WTC11 (cell line): ENCODE measurements around the gene CFDP1. TPM values are rescaled to one million over a fixed set of nuclear protein-coding genes. Genes with fewer than 3 reads are reported as not detected.

Experiments
- ATAC-seq: fragments of 200-7000 bp; cut with Tn5 transposase; 2 replicates; pipeline ENCODE4 v1.10.0; 2021; ENCODE audit warnings: mild to moderate bottlenecking, moderate library complexity
- CTCF ChIA-PET: fragments of 300-600 bp; sonication (Branson Sonifier 250); formaldehyde crosslinking; loops from one replicate; lab custom pipeline; 2021; ENCODE audit warnings: antibody characterized with exemption; lab: Charles Lee
- POLR2A ChIA-PET: fragments of 350-600 bp; sonication (Branson Sonifier 250); formaldehyde crosslinking; loops from one replicate; lab custom pipeline; 2021; ENCODE audit warnings: antibody characterized with exemption; lab: Charles Lee
- DNase-seq: peaks from one replicate; pipeline ENCODE4 v3.0.0; 2021; ENCODE audit warnings: low spot score
- H3K27ac Mint-ChIP-seq: 2 replicates; pipeline ENCODE4 v1.8.0; 2021; ENCODE audit warnings: mixed read lengths
- H3K27me3 Mint-ChIP-seq: 2 replicates; pipeline ENCODE4 v1.8.0; 2021; ENCODE audit warnings: low read depth, mild to moderate bottlenecking, moderate library complexity, mixed read lengths
- H3K36me3 Mint-ChIP-seq: 2 replicates; pipeline ENCODE4 v1.8.0; 2021; ENCODE audit warnings: mixed read lengths
- H3K4me1 Mint-ChIP-seq: 2 replicates; pipeline ENCODE4 v1.8.0; 2022; ENCODE audit warnings: mixed read lengths
- H3K4me3 Mint-ChIP-seq: 2 replicates; pipeline ENCODE4 v1.8.0; 2021; ENCODE audit warnings: mild to moderate bottlenecking, moderate library complexity, mixed read lengths
- H3K9me3 Mint-ChIP-seq: 2 replicates; pipeline ENCODE4 v1.8.0; 2021; ENCODE audit warnings: mixed read lengths
- ELF4 ChIP-seq: sonication (generic); formaldehyde crosslinking; IDR thresholded peaks from 2 replicates; pipeline ENCODE4 v1.8.1; 2022; ENCODE audit warnings: low read depth, mild to moderate bottlenecking, moderate library complexity, missing genetic modification reagents
- ETV6 ChIP-seq: sonication (generic); formaldehyde crosslinking; IDR thresholded peaks from 2 replicates; pipeline ENCODE4 v1.8.1; 2022; ENCODE audit warnings: mild to moderate bottlenecking, missing genetic modification reagents
- GABPB1 ChIP-seq: sonication (generic); formaldehyde crosslinking; IDR thresholded peaks from 2 replicates; pipeline ENCODE4 v1.8.1; 2023; ENCODE audit warnings: mild to moderate bottlenecking, missing genetic modification reagents
- HMGA2 ChIP-seq: fragments of 250-450 bp; sonication (Bioruptor Pico); IDR thresholded peaks from 2 replicates; pipeline ENCODE4 v1.4.0; 2021; ENCODE audit warnings: mild to moderate bottlenecking, moderate library complexity
- IRF2 ChIP-seq: sonication (generic); formaldehyde crosslinking; IDR thresholded peaks from 2 replicates; pipeline ENCODE4 v1.8.0; 2022; ENCODE audit warnings: low read depth, missing genetic modification reagents, borderline replicate concordance
- KAT7 ChIP-seq: sonication (generic); formaldehyde crosslinking; IDR thresholded peaks from 2 replicates; pipeline ENCODE4 v1.8.1; 2023; ENCODE audit warnings: missing genetic modification reagents, mild to moderate bottlenecking, borderline replicate concordance
- NFE2L1 ChIP-seq: sonication (generic); formaldehyde crosslinking; IDR thresholded peaks from 2 replicates; pipeline ENCODE4 v1.8.1; 2023; ENCODE audit warnings: missing genetic modification reagents
- NR1H2 ChIP-seq: sonication (generic); formaldehyde crosslinking; IDR thresholded peaks from 2 replicates; pipeline ENCODE4 v1.9.0; 2021; ENCODE audit warnings: mild to moderate bottlenecking, moderate library complexity, missing genetic modification reagents
- PRRX2 ChIP-seq: fragments of 250-450 bp; sonication (Bioruptor Pico); IDR thresholded peaks from 2 replicates; pipeline ENCODE4 v1.8.0; 2021; ENCODE audit warnings: mild to moderate bottlenecking
- TEAD1 ChIP-seq: sonication (generic); formaldehyde crosslinking; IDR thresholded peaks from 2 replicates; pipeline ENCODE4 v1.8.0; 2022; ENCODE audit warnings: mild to moderate bottlenecking, missing genetic modification reagents
- ZNF232 ChIP-seq: sonication (generic); formaldehyde crosslinking; IDR thresholded peaks from 2 replicates; pipeline ENCODE4 v1.8.0; 2022; ENCODE audit warnings: mild to moderate bottlenecking, missing genetic modification reagents
- ZNF317 ChIP-seq: sonication (generic); formaldehyde crosslinking; IDR thresholded peaks from 2 replicates; pipeline ENCODE4 v1.8.1; 2023; ENCODE audit warnings: low read depth, mild to moderate bottlenecking, moderate library complexity, missing genetic modification reagents, borderline replicate concordance
- ZNF423 ChIP-seq: fragments of 250-450 bp; sonication (Bioruptor Pico); IDR thresholded peaks from 2 replicates; pipeline ENCODE4 v2.1.2; 2022; ENCODE audit warnings: mild to moderate bottlenecking, moderate library complexity
- total RNA-seq: library from RNA; stranded (reverse); gene quantifications from 3 replicates; pipeline ENCODE4 v1.2.3, GENCODE V29; 2021
- TF ChIP-seq, protein P1 (sequence below): fragments of 250-450 bp; sonication (Bioruptor Pico); IDR thresholded peaks from 2 replicates; pipeline ENCODE4 v2.1.2; 2022; ENCODE audit warnings: mild to moderate bottlenecking, moderate library complexity
- TF ChIP-seq, protein P2 (sequence below): sonication (generic); formaldehyde crosslinking; IDR thresholded peaks from 2 replicates; pipeline ENCODE4 v1.8.0; 2022; ENCODE audit warnings: mild to moderate bottlenecking, missing genetic modification reagents
- TF ChIP-seq, protein P3 (sequence below): fragments of 250-450 bp; sonication (Bioruptor Pico); conservative IDR thresholded peaks from 2 replicates; pipeline ENCODE4 v1.9.0; 2021; ENCODE audit warnings: mild to moderate bottlenecking
- TF ChIP-seq, protein P4 (sequence below): sonication (generic); formaldehyde crosslinking; IDR thresholded peaks from 2 replicates; pipeline ENCODE4 v1.8.1; 2022; ENCODE audit warnings: low read depth, missing genetic modification reagents, borderline replicate concordance
- TF ChIP-seq, protein P5 (sequence below): fragments of 250-450 bp; sonication (Bioruptor Pico); IDR thresholded peaks from 2 replicates; pipeline ENCODE4 v1.9.0; 2021; ENCODE audit warnings: moderate library complexity, mild to moderate bottlenecking, inconsistent platforms, borderline replicate concordance
- TF ChIP-seq, protein P6 (sequence below): sonication (generic); formaldehyde crosslinking; IDR thresholded peaks from 2 replicates; pipeline ENCODE4 v1.8.0; 2022; ENCODE audit warnings: mild to moderate bottlenecking, missing genetic modification reagents
- TF ChIP-seq, protein P7 (sequence below): sonication (generic); formaldehyde crosslinking; IDR thresholded peaks from 2 replicates; pipeline ENCODE4 v1.8.0; 2023; ENCODE audit warnings: missing genetic modification reagents
- TF ChIP-seq, protein P8 (sequence below): sonication (generic); formaldehyde crosslinking; IDR thresholded peaks from 2 replicates; pipeline ENCODE4 v1.8.1; 2023; ENCODE audit warnings: mild to moderate bottlenecking, missing genetic modification reagents, moderate library complexity
- TF ChIP-seq, protein P9 (sequence below): sonication (generic); formaldehyde crosslinking; IDR thresholded peaks from 2 replicates; pipeline ENCODE4 v1.8.1; 2022; ENCODE audit warnings: low read depth, mild to moderate bottlenecking, moderate library complexity, missing genetic modification reagents, borderline replicate concordance

The CFDP1 gene
- total RNA-seq, 1 experiment from 2014 or later, result 79.2 TPM

DNA sequence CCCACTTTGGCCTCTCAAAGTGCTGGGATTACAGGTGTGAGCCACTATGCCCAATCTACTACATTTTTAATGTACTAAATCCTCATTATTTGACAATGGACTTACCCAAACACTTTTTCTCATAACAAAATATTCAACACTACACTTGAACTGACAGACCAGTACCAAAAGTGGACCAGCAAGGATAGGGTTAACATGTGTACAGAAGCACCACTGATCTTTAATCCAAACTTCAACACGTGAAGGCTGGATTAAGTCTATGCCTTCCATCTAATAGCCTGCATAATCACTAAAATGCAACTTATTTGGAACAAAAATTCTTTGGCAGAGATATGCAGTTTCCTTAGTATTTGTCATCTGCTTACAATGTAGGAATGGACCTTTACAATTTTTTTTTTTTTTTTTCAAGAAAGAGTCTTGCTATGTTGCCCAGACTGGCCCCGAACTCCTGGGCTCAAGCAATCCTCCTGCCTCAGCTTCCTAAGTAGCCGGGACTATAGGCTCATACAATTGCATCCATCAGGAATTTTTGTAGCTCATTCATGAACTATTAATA, 121.8 kb downstream of the CFDP1 start (continued):
- TF ChIP-seq, protein P1, sequence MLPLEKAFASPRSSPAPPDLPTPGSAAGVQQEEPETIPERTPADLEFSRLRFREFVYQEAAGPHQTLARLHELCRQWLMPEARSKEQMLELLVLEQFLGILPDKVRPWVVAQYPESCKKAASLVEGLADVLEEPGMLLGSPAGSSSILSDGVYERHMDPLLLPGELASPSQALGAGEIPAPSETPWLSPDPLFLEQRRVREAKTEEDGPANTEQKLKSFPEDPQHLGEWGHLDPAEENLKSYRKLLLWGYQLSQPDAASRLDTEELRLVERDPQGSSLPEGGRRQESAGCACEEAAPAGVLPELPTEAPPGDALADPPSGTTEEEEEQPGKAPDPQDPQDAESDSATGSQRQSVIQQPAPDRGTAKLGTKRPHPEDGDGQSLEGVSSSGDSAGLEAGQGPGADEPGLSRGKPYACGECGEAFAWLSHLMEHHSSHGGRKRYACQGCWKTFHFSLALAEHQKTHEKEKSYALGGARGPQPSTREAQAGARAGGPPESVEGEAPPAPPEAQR (CRISPR knock-in tag), result no peak
- TF ChIP-seq, protein P2, sequence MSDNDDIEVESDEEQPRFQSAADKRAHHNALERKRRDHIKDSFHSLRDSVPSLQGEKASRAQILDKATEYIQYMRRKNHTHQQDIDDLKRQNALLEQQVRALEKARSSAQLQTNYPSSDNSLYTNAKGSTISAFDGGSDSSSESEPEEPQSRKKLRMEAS (CRISPR knock-in tag), result no peak

DNA sequence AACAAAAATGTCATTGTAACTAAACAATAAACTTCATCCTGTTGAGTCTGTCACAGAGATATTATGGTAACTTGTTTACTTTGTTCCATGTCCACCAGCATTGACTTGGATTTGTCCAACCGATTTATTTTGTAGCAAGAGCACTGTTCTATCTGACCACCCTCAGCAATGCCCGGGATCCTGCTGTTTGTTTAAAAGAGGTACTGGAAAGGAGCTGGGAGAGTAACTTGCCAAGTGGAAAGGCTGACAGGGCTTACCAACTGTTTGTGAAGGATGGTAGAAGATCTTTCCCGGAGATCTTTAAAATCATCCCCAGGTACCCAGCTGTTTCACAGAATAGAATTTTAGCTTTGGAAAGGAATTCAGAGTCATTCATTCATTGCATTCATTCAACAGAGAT, 122.8 kb downstream of the CFDP1 start:
- H3K4me3 Mint-ChIP-seq, result no peak overlapping the region
- peaks cover 4% of the 10 kb centered on the region for H3K36me3 Mint-ChIP-seq
- H3K27me3 Mint-ChIP-seq, result no peaks in the 10 kb centered on the region
- TF ChIP-seq ZNF317 (CRISPR knock-in tag) (no peak), NR1H2 (no peak), PRRX2 (CRISPR knock-in tag) (no peak), ZNF423 (CRISPR knock-in tag) (no peak), ELF4 (CRISPR knock-in tag) (no peak), ZNF232 (CRISPR knock-in tag) (no peak), ETV6 (CRISPR knock-in tag) (no peak), GABPB1 (CRISPR knock-in tag) (no peak), HMGA2 (CRISPR knock-in tag) (no peak), TEAD1 (CRISPR knock-in tag) (no peak), NFE2L1 (CRISPR knock-in tag) (no peak), IRF2 (CRISPR knock-in tag) (no peak), KAT7 (no peak)
- TF ChIP-seq, protein P3, sequence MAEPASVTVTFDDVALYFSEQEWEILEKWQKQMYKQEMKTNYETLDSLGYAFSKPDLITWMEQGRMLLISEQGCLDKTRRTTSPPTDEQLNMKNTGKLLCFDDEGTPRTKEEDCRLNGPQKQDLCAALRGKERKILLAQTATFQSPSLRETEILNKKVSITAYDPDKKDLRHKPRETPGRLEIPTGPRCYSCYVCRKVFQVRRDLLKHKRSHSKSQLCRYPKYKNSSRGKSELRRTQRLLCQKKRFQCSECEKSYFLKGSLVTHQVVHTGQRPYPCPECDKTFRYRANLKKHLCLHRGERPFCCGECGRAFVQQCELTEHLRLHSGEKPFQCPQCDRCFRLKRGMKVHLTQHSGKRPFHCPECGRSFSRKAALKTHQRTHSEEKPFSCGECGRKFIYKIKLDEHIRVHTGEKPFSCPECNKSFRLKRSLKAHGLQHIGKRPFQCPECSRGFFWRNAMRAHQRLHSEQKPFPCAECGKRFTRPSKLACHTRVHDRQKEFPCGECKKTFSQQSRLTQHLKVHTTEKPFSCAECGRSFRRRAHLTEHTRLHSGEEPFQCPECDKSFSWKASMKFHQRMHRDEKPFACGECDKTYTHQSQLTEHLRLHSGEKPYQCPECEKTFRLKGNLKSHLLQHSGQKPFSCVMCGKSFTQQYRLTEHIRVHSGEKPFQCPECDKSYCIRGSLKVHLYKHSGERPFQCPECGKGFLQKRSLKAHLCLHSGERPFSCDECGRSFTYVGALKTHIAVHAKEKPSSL (CRISPR knock-in tag), result no peak
- TF ChIP-seq, protein P4, sequence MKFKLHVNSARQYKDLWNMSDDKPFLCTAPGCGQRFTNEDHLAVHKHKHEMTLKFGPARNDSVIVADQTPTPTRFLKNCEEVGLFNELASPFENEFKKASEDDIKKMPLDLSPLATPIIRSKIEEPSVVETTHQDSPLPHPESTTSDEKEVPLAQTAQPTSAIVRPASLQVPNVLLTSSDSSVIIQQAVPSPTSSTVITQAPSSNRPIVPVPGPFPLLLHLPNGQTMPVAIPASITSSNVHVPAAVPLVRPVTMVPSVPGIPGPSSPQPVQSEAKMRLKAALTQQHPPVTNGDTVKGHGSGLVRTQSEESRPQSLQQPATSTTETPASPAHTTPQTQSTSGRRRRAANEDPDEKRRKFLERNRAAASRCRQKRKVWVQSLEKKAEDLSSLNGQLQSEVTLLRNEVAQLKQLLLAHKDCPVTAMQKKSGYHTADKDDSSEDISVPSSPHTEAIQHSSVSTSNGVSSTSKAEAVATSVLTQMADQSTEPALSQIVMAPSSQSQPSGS (CRISPR knock-in tag), result no peak
- TF ChIP-seq, protein P5, sequence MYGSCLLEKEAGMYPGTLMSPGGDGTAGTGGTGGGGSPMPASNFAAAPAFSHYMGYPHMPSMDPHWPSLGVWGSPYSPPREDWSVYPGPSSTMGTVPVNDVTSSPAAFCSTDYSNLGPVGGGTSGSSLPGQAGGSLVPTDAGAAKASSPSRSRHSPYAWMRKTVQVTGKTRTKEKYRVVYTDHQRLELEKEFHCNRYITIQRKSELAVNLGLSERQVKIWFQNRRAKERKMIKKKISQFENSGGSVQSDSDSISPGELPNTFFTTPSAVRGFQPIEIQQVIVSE (CRISPR knock-in tag), result no peak
- TF ChIP-seq, protein P6, sequence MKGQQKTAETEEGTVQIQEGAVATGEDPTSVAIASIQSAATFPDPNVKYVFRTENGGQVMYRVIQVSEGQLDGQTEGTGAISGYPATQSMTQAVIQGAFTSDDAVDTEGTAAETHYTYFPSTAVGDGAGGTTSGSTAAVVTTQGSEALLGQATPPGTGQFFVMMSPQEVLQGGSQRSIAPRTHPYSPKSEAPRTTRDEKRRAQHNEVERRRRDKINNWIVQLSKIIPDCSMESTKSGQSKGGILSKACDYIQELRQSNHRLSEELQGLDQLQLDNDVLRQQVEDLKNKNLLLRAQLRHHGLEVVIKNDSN (CRISPR knock-in tag), result no peak
- TF ChIP-seq, protein P7, sequence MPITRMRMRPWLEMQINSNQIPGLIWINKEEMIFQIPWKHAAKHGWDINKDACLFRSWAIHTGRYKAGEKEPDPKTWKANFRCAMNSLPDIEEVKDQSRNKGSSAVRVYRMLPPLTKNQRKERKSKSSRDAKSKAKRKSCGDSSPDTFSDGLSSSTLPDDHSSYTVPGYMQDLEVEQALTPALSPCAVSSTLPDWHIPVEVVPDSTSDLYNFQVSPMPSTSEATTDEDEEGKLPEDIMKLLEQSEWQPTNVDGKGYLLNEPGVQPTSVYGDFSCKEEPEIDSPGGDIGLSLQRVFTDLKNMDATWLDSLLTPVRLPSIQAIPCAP, result no peak
- TF ChIP-seq, protein P8, sequence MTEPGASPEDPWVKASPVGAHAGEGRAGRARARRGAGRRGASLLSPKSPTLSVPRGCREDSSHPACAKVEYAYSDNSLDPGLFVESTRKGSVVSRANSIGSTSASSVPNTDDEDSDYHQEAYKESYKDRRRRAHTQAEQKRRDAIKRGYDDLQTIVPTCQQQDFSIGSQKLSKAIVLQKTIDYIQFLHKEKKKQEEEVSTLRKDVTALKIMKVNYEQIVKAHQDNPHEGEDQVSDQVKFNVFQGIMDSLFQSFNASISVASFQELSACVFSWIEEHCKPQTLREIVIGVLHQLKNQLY (CRISPR knock-in tag), result no peak
- TF ChIP-seq, protein P9, sequence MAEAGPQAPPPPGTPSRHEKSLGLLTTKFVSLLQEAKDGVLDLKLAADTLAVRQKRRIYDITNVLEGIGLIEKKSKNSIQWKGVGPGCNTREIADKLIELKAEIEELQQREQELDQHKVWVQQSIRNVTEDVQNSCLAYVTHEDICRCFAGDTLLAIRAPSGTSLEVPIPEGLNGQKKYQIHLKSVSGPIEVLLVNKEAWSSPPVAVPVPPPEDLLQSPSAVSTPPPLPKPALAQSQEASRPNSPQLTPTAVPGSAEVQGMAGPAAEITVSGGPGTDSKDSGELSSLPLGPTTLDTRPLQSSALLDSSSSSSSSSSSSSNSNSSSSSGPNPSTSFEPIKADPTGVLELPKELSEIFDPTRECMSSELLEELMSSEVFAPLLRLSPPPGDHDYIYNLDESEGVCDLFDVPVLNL, result no peak
- TF ChIP-seq, all 79 proteins: peak for 0
- ATAC-seq, result no peak
- Mint-ChIP-seq H3K4me1 (peaks cover 9% of the 10 kb centered on the region; the same call in 1 of the 2 replicates), H3K27ac (no peak overlapping the region), H3K9me3 (no peaks in the 10 kb centered on the region)
- POLR2A ChIA-PET, result interaction anchor here (0.6 kb wide), 1 partner anchor 10 kb away, joined by 3 read pairs; no protein-coding TSS in a partner anchor
- no peak for DNase-seq
- CTCF ChIA-PET, result no interaction called here
